HepG2 (cell line): ENCODE data around the gene BAMBI. TPM values are rescaled to one million over a fixed set of nuclear protein-coding genes. Genes with fewer than 3 reads are reported as not detected.
"Not testable (repeated sequence)": the region's sequence is repeated elsewhere in the genome, so short reads cannot be mapped to it uniquely, and the experiment has no call there.

Experiments
- ATAC-seq: fragments of 200-7000 bp; cut with Tn5 transposase; 3 replicates; pipeline ENCODE4 v1.9.1; 2020; ENCODE audit warnings: mild to moderate bottlenecking, moderate library complexity
- BruUV-seq: library from RNA; stranded (reverse); fragments of 400-500 nt; replicated peaks from 2 replicates; lab custom pipeline; 2021; lab: Mats Ljungman, UMichigan
- CTCF ChIA-PET: fragments of 300-600 bp; formaldehyde crosslinking; extraction: SDS; loops from one replicate; lab custom pipeline; 2021; ENCODE audit warnings: low total read pairs, inconsistent platforms, low intra/inter-chr PET ratio; lab: Yijun Ruan, JAX
- POLR2A ChIA-PET: fragments of 350-600 bp; sonication (Branson Sonifier 250); formaldehyde crosslinking; loops from one replicate; lab custom pipeline; 2020; ENCODE audit warnings: antibody characterized with exemption, inconsistent platforms; lab: Yijun Ruan, JAX
- DNase-seq: peaks from one replicate; pipeline ENCODE4 v3.0.0-alpha.2; 2015; ENCODE audit warnings: low spot score
- FAIRE-seq: peaks from 3 replicates; lab custom pipeline; 2011; peaks lifted over from hg19 to GRCh38; lab: Jason Lieb, UNC
- H2AFZ ChIP-seq: one replicate; pipeline ENCODE4 v1.6.1; 2011; ENCODE audit warnings: low read length, inconsistent platforms
- H3K27ac ChIP-seq: fragments of 300-600 bp; 3 replicates; pipeline ENCODE4 v1.8.0; 2011; ENCODE audit warnings: mixed run types, mild to moderate bottlenecking, mixed read lengths, low read length, inconsistent platforms; ENCODE audit not compliant: insufficient read depth; ENCODE audit errors: extremely low read length
- H3K27me3 ChIP-seq, 2 experiments: fragments of 200-600 bp in 1 of 2; 2 replicates in 1 of 2; 3 replicates in 1 of 2; pipeline versions ENCODE4 v1.6.0 to v1.8.0; 2011; ENCODE audit warnings: low read length in 2 of 2, mild to moderate bottlenecking in 2 of 2, moderate library complexity in 2 of 2, inconsistent platforms in 1 of 2; ENCODE audit not compliant: insufficient read depth in 2 of 2, control insufficient read depth in 1 of 2
- H3K36me3 ChIP-seq, 2 experiments: fragments of 200-600 bp in 1 of 2; replicated peaks in 1 of 2; 2 replicates in 1 of 2; 3 replicates in 1 of 2; pipeline versions ENCODE4 v1.5.1 to v1.8.0; 2011; ENCODE audit warnings: low read length in 2 of 2, inconsistent platforms in 1 of 2; ENCODE audit not compliant: insufficient read depth in 2 of 2, control insufficient read depth in 1 of 2
- H3K4me1 ChIP-seq: 2 replicates; pipeline ENCODE4 v1.5.1; 2012; ENCODE audit warnings: low read length, inconsistent platforms; ENCODE audit not compliant: insufficient read depth
- H3K4me2 ChIP-seq: 2 replicates; pipeline ENCODE4 v1.6.0; 2011; ENCODE audit warnings: low read depth, low read length, inconsistent platforms
- H3K4me3 ChIP-seq, 3 experiments: fragments of 200-600 bp in 1 of 3; sonication (generic), shearing (Covaris generic) in 1 of 3; replicated peaks in 1 of 3; 2 replicates each; pipeline ENCODE4 v1.5.1; 2011 to 2016; ENCODE audit warnings: low read length in 3 of 3, inconsistent platforms in 2 of 3, low read depth in 2 of 3, mild to moderate bottlenecking in 2 of 3, control low read depth in 1 of 3, mixed read lengths in 1 of 3; ENCODE audit not compliant: insufficient read depth in 1 of 3
- H3K79me2 ChIP-seq: one replicate; pipeline ENCODE4 v1.6.1; 2011; ENCODE audit warnings: low read length, inconsistent platforms; ENCODE audit not compliant: insufficient read depth
- H3K9ac ChIP-seq: 2 replicates; pipeline ENCODE4 v1.6.0; 2011; ENCODE audit warnings: mild to moderate bottlenecking, low read depth, low read length, inconsistent platforms; ENCODE audit not compliant: insufficient read depth
- H3K9me3 ChIP-seq: 2 replicates; pipeline ENCODE4 v1.5.1; 2012; ENCODE audit warnings: mild to moderate bottlenecking, low read length
- H4K20me1 ChIP-seq: 2 replicates; pipeline ENCODE4 v1.6.0; 2011; ENCODE audit warnings: inconsistent platforms, mild to moderate bottlenecking, low read length, moderate library complexity; ENCODE audit not compliant: insufficient read depth
- ATRX ChIP-seq: sonication (generic); formaldehyde crosslinking; IDR thresholded peaks from 2 replicates; pipeline ENCODE4 v1.4.0; 2020; ENCODE audit warnings: missing genetic modification reagents, borderline replicate concordance
- BRCA1 ChIP-seq: sonication (generic); formaldehyde crosslinking; IDR thresholded peaks from 2 replicates; pipeline ENCODE4 v1.4.0; 2020; ENCODE audit warnings: missing genetic modification reagents
- ZBTB1 ChIP-seq: sonication (generic); formaldehyde crosslinking; IDR thresholded peaks from 2 replicates; pipeline ENCODE4 v1.4.0; 2020; ENCODE audit warnings: missing genetic modification reagents, borderline replicate concordance
- ZNF747 ChIP-seq: sonication (generic); formaldehyde crosslinking; IDR thresholded peaks from 2 replicates; pipeline ENCODE4 v1.8.1; 2023; ENCODE audit warnings: missing genetic modification reagents, mild to moderate bottlenecking, borderline replicate concordance
- WGBS: methylation state at CpG from one replicate; pipeline ENCODE4 v1.1.6; 2017; ENCODE audit warnings: low lambda C conversion rate; 5-methylcytosine and 5-hydroxymethylcytosine counted together
- in situ Hi-C: cut with HindIII; loops from 2 replicates; pipeline ENCODE4 v1.10.0; 2017; ENCODE audit warnings: low pct_unique_long_range_greater_than_20kb; ENCODE audit not compliant: extremely low pct_ligation_motif_present
- intact Hi-C: fragments of 100-400 bp; cut with micrococcal nuclease; formaldehyde crosslinking; loops from one replicate; pipeline ENCODE4 v1.10.0; 2022; ENCODE audit not compliant: unreplicated experiment
- polyA plus RNA-seq, 8 experiments: library from polyadenylated mRNA; depleted of rRNA in 3 of 8; stranded (reverse) in 7 of 8; unstranded in 1 of 8; fragments of >200 nt; fragmentation: Illumina TruSeq in 4 of 8; extraction: Trizol in 4 of 8; gene quantifications; 2 replicates each; pipeline versions ENCODE4 v1.2.1 to v1.2.3, GENCODE V29; 2011 to 2016; ENCODE audit warnings: low read depth in 4 of 8, missing spikeins in 1 of 8, mixed read lengths in 1 of 8; ENCODE audit not compliant: insufficient read depth in 1 of 8
- total RNA-seq, 5 experiments: library from RNA; depleted of rRNA; stranded (reverse); fragments of >200 nt; fragmentation: Illumina TruSeq; extraction: Trizol; gene quantifications; 2 replicates each; pipeline ENCODE4 v1.2.3, GENCODE V29; 2016; ENCODE audit warnings: low read depth in 1 of 5
- TF ChIP-seq, protein P1 (sequence below): sonication (generic); formaldehyde crosslinking; IDR thresholded peaks from 2 replicates; pipeline ENCODE4 v1.4.0; 2020; ENCODE audit warnings: low read depth, mild to moderate bottlenecking, missing genetic modification reagents

BAMBI gene
- total and polyA plus RNA-seq, 2 of the 13 experiments (the other 11 are each of a cell fraction or from before 2014, with no cell fraction given): 12.0 to 23.6 TPM

DNA sequence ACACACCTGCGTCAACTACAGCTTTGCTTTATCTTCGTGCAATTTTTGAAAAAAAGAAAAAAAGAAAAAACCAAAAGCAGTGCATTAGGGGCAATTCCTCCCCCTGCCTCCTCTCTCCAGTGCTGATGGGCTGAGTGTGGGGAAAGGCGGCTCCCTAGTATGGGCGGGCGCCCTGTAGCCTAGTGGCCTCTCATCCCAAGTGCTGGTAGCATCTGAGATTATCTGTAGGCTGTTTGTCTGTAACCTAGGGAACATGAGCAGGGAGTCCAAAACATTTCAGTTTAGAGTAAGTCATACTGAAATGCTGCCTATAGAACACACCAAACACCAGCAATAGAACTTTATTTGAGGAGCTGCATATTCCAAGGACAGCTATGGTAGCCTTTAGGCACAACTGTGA lies 24.6 kb upstream of the BAMBI start (continued):
- no peak for TF ChIP-seq ZNF747 (CRISPR knock-in tag)

GRCh38 chr10:28658824-28659223 lies 18.5 kb upstream of the BAMBI start:
- H4K20me1 ChIP-seq, H3K4me1 ChIP-seq, H3K27ac ChIP-seq, H3K79me2 ChIP-seq, intact Hi-C loops, H3K4me3 ChIP-seq, DNase-seq, H3K27me3 ChIP-seq, BruUV-seq, H3K36me3 ChIP-seq, H3K9ac ChIP-seq, H3K9me3 ChIP-seq, H2AFZ ChIP-seq, FAIRE-seq, H3K4me2 ChIP-seq, CTCF ChIA-PET, POLR2A ChIA-PET, in situ Hi-C loops, ATAC-seq: not testable (repeated sequence)
- 36% methylated on average over 7 of the region's 7 CpGs for WGBS

GRCh38 chr10:28661035-28661434 lies 16.3 kb upstream of the BAMBI start:
- Histone ChIP-seq H3K4me2 (no peak overlapping the region), H3K79me2 (no peaks in the 10 kb centered on the region), H3K36me3 (no peaks in the 10 kb centered on the region), H3K4me3 (no peak overlapping the region), H3K9me3 (no peaks in the 10 kb centered on the region), H3K4me1 (peaks cover under 1% of the 10 kb centered on the region; the same call in 1 of the 2 replicates), H3K27me3 (peaks cover 0 to 7% of the 10 kb centered on the region in 2 experiments; a peak in 2 of 5 replicates), H3K27ac (no peak overlapping the region), H4K20me1 (no peaks in the 10 kb centered on the region), H2AFZ (no peak overlapping the region), H3K9ac (no peak overlapping the region)
- POLR2A ChIA-PET: no interaction called here
- intact Hi-C loops: no loop called here
- ATAC-seq (no peak), DNase-seq (no peak), FAIRE-seq (no peak)
- in situ Hi-C loops: no loop called here
- CTCF ChIA-PET: no interaction called here
- WGBS: 0% methylated on average over 3 of the region's 3 CpGs
- TF ChIP-seq ZBTB1 (CRISPR knock-in tag) (no peak), ATRX (CRISPR knock-in tag) (no peak), BRCA1 (CRISPR knock-in tag) (no peak)
- TF ChIP-seq, protein P1, sequence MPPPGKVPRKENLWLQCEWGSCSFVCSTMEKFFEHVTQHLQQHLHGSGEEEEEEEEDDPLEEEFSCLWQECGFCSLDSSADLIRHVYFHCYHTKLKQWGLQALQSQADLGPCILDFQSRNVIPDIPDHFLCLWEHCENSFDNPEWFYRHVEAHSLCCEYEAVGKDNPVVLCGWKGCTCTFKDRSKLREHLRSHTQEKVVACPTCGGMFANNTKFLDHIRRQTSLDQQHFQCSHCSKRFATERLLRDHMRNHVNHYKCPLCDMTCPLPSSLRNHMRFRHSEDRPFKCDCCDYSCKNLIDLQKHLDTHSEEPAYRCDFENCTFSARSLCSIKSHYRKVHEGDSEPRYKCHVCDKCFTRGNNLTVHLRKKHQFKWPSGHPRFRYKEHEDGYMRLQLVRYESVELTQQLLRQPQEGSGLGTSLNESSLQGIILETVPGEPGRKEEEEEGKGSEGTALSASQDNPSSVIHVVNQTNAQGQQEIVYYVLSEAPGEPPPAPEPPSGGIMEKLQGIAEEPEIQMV (CRISPR knock-in tag): no peak
- no TSS peak for BruUV-seq
